Lung (tissue), 12 donors: ENCODE measurements around the gene USP6NL. TPM values are rescaled to one million over a fixed set of nuclear protein-coding genes. Genes with fewer than 3 reads are reported as not detected.

Experiments
- ATAC-seq: fragments of 200-7000 bp; cut with Tn5 transposase; one replicate; pipeline ENCODE4 v1.9.1; 2020; ENCODE audit warnings: moderate number of reproducible peaks; ENCODE audit not compliant: insufficient read depth, low FRiP score
- DNase-seq, 3 donors: peaks; one replicate each; pipeline ENCODE4 v3.0.0-alpha.2; 2013 to 2017
- H3K27ac ChIP-seq, 2 donors: one replicate each; pipeline ENCODE4 v1.5.1; 2013; ENCODE audit warnings: mild to moderate bottlenecking in 2 of 2, moderate library complexity in 2 of 2, control low read depth in 1 of 2, inconsistent platforms in 1 of 2, low read depth in 1 of 2, low read length in 1 of 2
- H3K27me3 ChIP-seq, 3 donors: one replicate each; pipeline ENCODE4 v1.5.1; 2013; ENCODE audit warnings: low read length in 2 of 3; ENCODE audit not compliant: control insufficient read depth in 3 of 3, insufficient read depth in 3 of 3
- H3K36me3 ChIP-seq, 4 donors: one replicate each; pipeline ENCODE4 v1.5.1; 2013; ENCODE audit warnings: low read length in 4 of 4, mild to moderate bottlenecking in 1 of 4, moderate library complexity in 1 of 4; ENCODE audit not compliant: control insufficient read depth in 4 of 4, insufficient read depth in 4 of 4
- H3K4me1 ChIP-seq, 5 donors: one replicate each; pipeline ENCODE4 v1.5.1; 2013; ENCODE audit warnings: low read length in 5 of 5, mild to moderate bottlenecking in 2 of 5, moderate library complexity in 1 of 5; ENCODE audit not compliant: control insufficient read depth in 5 of 5, insufficient read depth in 5 of 5
- H3K4me3 ChIP-seq: one replicate; pipeline ENCODE4 v1.5.1; 2013; ENCODE audit warnings: mild to moderate bottlenecking, control low read depth, moderate library complexity
- H3K9ac ChIP-seq, 2 donors: one replicate each; pipeline ENCODE4 v1.5.1; 2013; ENCODE audit warnings: low read length in 2 of 2, control low read depth in 1 of 2; ENCODE audit not compliant: insufficient read depth in 1 of 2
- H3K9me3 ChIP-seq, 4 donors: one replicate each; pipeline ENCODE4 v1.5.1; 2013; ENCODE audit warnings: low read length in 3 of 4, mild to moderate bottlenecking in 1 of 4, moderate library complexity in 1 of 4; ENCODE audit not compliant: control insufficient read depth in 4 of 4, insufficient read depth in 3 of 4
- WGBS, 2 donors: extraction: QIAGEN DNeasy Blood & Tissue Kit; methylation state at CpG; one replicate each; pipeline ENCODE4 v1.1.7; 2013; 5-methylcytosine and 5-hydroxymethylcytosine counted together
- polyA plus RNA-seq, 2 donors: library from polyadenylated mRNA; stranded (reverse); fragments of 200-250 nt; gene quantifications; one replicate each; pipeline ENCODE4 v1.2.1, GENCODE V29; 2013
- total RNA-seq, 2 donors: library from RNA; depleted of rRNA in 1 of 2; stranded (reverse); fragments of >200 nt in 1 of 2; gene quantifications; one replicate each; pipeline ENCODE4 v1.2.1, GENCODE V29; 2014 to 2021
- TF ChIP-seq, protein P1 (sequence below): IDR thresholded peaks from 2 replicates; pipeline ENCODE4 v1.5.1; 2012; ENCODE audit warnings: mild to moderate bottlenecking; ENCODE audit errors: control extremely low read depth, extremely low read depth
- donor health status: control.
- donor health status: control.
- donor health status: Bipolar disorder and iron deficiency.
- donor health status: healthy.
- donor health status: DM: yes; HTN: yes; CAD: no.

USP6NL gene
- total and polyA plus RNA-seq, 4 donors, result 5.4 to 41.7 (median 13.4) TPM

GRCh38 chr10:11603741-11604140 lies 7.7 kb downstream of the USP6NL start:
- ATAC-seq (no peak), DNase-seq (no peak)
- Histone ChIP-seq H3K27ac (no peak overlapping the region), H3K4me1 (peaks cover 0 to 9% (median 0%) of the 10 kb centered on the region in 5 donors), H3K9ac (no peak overlapping the region), H3K9me3 (no peaks in the 10 kb centered on the region), H3K4me3 (no peak overlapping the region), H3K36me3 (no peaks in the 10 kb centered on the region), H3K27me3 (no peaks in the 10 kb centered on the region)
- 89 to 97% methylated on average over 1 of the region's 1 CpG for WGBS, 2 donors
- TF ChIP-seq, protein P1, sequence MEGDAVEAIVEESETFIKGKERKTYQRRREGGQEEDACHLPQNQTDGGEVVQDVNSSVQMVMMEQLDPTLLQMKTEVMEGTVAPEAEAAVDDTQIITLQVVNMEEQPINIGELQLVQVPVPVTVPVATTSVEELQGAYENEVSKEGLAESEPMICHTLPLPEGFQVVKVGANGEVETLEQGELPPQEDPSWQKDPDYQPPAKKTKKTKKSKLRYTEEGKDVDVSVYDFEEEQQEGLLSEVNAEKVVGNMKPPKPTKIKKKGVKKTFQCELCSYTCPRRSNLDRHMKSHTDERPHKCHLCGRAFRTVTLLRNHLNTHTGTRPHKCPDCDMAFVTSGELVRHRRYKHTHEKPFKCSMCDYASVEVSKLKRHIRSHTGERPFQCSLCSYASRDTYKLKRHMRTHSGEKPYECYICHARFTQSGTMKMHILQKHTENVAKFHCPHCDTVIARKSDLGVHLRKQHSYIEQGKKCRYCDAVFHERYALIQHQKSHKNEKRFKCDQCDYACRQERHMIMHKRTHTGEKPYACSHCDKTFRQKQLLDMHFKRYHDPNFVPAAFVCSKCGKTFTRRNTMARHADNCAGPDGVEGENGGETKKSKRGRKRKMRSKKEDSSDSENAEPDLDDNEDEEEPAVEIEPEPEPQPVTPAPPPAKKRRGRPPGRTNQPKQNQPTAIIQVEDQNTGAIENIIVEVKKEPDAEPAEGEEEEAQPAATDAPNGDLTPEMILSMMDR, result no peak

- no peaks in the 10 kb centered on the region for H3K9me3 ChIP-seq
- no peak overlapping the region for H3K4me3 ChIP-seq
- DNase-seq (peak in 2 of 3 donors; percentile 45 to 54), ATAC-seq (no peak)
- 50 to 63% methylated on average over 7 of the region's 7 CpGs for WGBS, 2 donors
- no peak overlapping the region for H3K27ac ChIP-seq
- no peaks in the 10 kb centered on the region for H3K36me3 ChIP-seq
- no peak overlapping the region for H3K9ac ChIP-seq
- peaks cover 0 to 9% (median 0%) of the 10 kb centered on the region in 5 donors for H3K4me1 ChIP-seq
- no peaks in the 10 kb centered on the region for H3K27me3 ChIP-seq
- TF ChIP-seq, protein P1, result no peak
Measured at GRCh38 chr10:11602919-11603523, 8.4 kb downstream of the USP6NL start.

- H3K4me1 ChIP-seq, result peaks cover 0 to 9% (median 0%) of the 10 kb centered on the region in 5 donors
- H3K27me3 ChIP-seq, result no peaks in the 10 kb centered on the region
- DNase-seq (peak in 1 of 3 donors; percentile 14), ATAC-seq (no peak)
- WGBS, 2 donors, result 67 to 73% methylated on average over 7 of the region's 7 CpGs
- no peak overlapping the region for H3K4me3 ChIP-seq
- TF ChIP-seq, protein P1, result no peak
- no peak overlapping the region for H3K9ac ChIP-seq
- no peak overlapping the region for H3K27ac ChIP-seq
- no peaks in the 10 kb centered on the region for H3K36me3 ChIP-seq
- no peaks in the 10 kb centered on the region for H3K9me3 ChIP-seq
Measured at GRCh38 chr10:11602358-11602757, 9.1 kb downstream of the USP6NL start.

DNA sequence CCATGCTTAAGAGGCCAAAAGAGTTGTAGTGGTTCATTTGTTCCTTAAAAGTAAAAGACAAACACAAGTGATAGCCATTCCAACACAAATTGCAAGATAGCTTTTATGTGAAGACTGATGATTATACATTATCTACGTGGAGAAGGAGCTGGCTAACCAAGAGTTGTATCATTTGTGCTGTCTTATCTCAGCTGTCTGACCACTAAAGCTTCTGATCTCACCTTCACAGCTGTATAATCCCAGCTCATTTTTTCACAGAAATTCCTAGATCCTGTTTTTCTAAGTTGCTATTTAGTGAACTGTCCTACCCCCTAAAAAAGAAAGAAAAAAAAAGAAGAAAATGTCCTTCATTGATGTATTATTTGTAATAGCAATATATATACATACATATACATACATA lies 9.8 kb downstream of the USP6NL start:
- Histone ChIP-seq H3K9me3 (no peaks in the 10 kb centered on the region), H3K36me3 (no peaks in the 10 kb centered on the region), H3K27me3 (no peaks in the 10 kb centered on the region), H3K9ac (no peak overlapping the region), H3K4me3 (no peak overlapping the region), H3K4me1 (peaks cover 0 to 9% (median 0%) of the 10 kb centered on the region in 5 donors), H3K27ac (no peak overlapping the region)
- TF ChIP-seq, protein P1, result no peak
- DNase-seq (no peak), ATAC-seq (no peak)
- WGBS, 2 donors, result 83 to 84% methylated on average over 1 of the region's 1 CpG
